Vagina (tissue), 2 donors: ENCODE measurements around the gene STK10.

Source experiments
- POLR2A ChIP-seq, 2 donors: fragments of 450-650 bp; IDR thresholded peaks; one replicate each; pipeline ENCODE4 v1.6.1; 2017; ENCODE audit warnings: antibody characterized with exemption in 2 of 2, mild to moderate bottlenecking in 2 of 2, moderate library complexity in 2 of 2
- POLR2AphosphoS5 ChIP-seq, 2 donors: sonication (generic); formaldehyde crosslinking; IDR thresholded peaks; one replicate each; pipeline ENCODE4 v1.9.0; 2017; ENCODE audit warnings: antibody characterized with exemption in 2 of 2, mild to moderate bottlenecking in 2 of 2, low read depth in 1 of 2; ENCODE audit not compliant: insufficient read depth in 1 of 2
- TF ChIP-seq, protein P1 (sequence below), 3 experiments: fragments of 450-650 bp in 2 of 3; fragments of 200-600 bp in 1 of 3; sonication (generic) in 1 of 3; IDR thresholded peaks; one replicate each; pipeline ENCODE4 v1.5.1; 2017 to 2019; ENCODE audit warnings: antibody characterized with exemption in 3 of 3, mild to moderate bottlenecking in 2 of 3, moderate library complexity in 2 of 3

GRCh38 chr5:172090976-172091547 lies 97.0 kb downstream of the STK10 start:
- no peak for TF ChIP-seq POLR2A (IDR thresholded peaks at IDR 0.05)
- TF ChIP-seq, protein P1, sequence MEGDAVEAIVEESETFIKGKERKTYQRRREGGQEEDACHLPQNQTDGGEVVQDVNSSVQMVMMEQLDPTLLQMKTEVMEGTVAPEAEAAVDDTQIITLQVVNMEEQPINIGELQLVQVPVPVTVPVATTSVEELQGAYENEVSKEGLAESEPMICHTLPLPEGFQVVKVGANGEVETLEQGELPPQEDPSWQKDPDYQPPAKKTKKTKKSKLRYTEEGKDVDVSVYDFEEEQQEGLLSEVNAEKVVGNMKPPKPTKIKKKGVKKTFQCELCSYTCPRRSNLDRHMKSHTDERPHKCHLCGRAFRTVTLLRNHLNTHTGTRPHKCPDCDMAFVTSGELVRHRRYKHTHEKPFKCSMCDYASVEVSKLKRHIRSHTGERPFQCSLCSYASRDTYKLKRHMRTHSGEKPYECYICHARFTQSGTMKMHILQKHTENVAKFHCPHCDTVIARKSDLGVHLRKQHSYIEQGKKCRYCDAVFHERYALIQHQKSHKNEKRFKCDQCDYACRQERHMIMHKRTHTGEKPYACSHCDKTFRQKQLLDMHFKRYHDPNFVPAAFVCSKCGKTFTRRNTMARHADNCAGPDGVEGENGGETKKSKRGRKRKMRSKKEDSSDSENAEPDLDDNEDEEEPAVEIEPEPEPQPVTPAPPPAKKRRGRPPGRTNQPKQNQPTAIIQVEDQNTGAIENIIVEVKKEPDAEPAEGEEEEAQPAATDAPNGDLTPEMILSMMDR (IDR thresholded peaks at IDR 0.05), result no peak
- TF ChIP-seq POLR2AphosphoS5 (IDR thresholded peaks at IDR 0.05; ENCODE audit: insufficient read depth in 1 of 2, low read depth in 1 of 2), result no peak
